SJCRH30 (cell line): Measurements from ENCODE around the gene ADCK1. TPM values are rescaled to one million over a fixed set of nuclear protein-coding genes. Genes with fewer than 3 reads are reported as not detected.

ENCODE experiments used
- DNase-seq, 2 experiments: peaks; one replicate each; pipeline ENCODE4 v3.0.0-alpha.2; 2015 to 2020
- H3K27ac ChIP-seq: fragments of 250-450 bp; sonication (Bioruptor Pico); 2 replicates; pipeline ENCODE4 v1.5.1; 2020; ENCODE audit warnings: mild to moderate bottlenecking, moderate library complexity
- H3K27me3 ChIP-seq: fragments of 250-450 bp; sonication (Bioruptor Pico); 2 replicates; pipeline ENCODE4 v1.5.1; 2020; ENCODE audit warnings: mild to moderate bottlenecking, moderate library complexity
- H3K36me3 ChIP-seq: fragments of 250-450 bp; sonication (Bioruptor Pico); 2 replicates; pipeline ENCODE4 v1.5.1; 2020; ENCODE audit warnings: mild to moderate bottlenecking, moderate library complexity
- H3K4me1 ChIP-seq: fragments of 250-450 bp; sonication (Bioruptor Pico); 2 replicates; pipeline ENCODE4 v1.5.1; 2020; ENCODE audit warnings: mild to moderate bottlenecking, moderate library complexity
- H3K4me3 ChIP-seq: fragments of 250-450 bp; sonication (Bioruptor Pico); 2 replicates; pipeline ENCODE4 v1.5.1; 2020; ENCODE audit warnings: mild to moderate bottlenecking, moderate library complexity
- H3K9me3 ChIP-seq: fragments of 250-450 bp; sonication (Bioruptor Pico); replicated peaks from 2 replicates; pipeline ENCODE4 v1.5.1; 2020; ENCODE audit warnings: mild to moderate bottlenecking, moderate library complexity
- total RNA-seq: library from RNA; depleted of rRNA; stranded (reverse); fragments of >200 nt; shearing (Covaris generic); gene quantifications from 2 replicates; pipeline ENCODE4 v1.2.3, GENCODE V29; 2014; rRNA removed

ADCK1 gene
- total RNA-seq, 1 experiment from 2014 or later: 1.5 TPM

- Histone ChIP-seq H3K4me3 (no peak overlapping the region), H3K27ac (no peak overlapping the region), H3K4me1 (0 out of 2 replicates have a peak, but pooled peaks cover 3% of the 10 kb centered on the region), H3K36me3 (no peaks in the 10 kb centered on the region), H3K9me3 (no peaks in the 10 kb centered on the region), H3K27me3 (no peaks in the 10 kb centered on the region)
- no peak for DNase-seq
These were observed 180.8 kb downstream of the ADCK1 start for GRCh38 chr14:77980475-77981321.

Other genes starting within 250 kb of the ADCK1 start
- gene SPTLC2, start 183.5 kb upstream of the ADCK1 start, total RNA-seq: 15.1 and 15.8 TPM in 2 replicates
- 12.8 and 14.8 TPM in 2 replicates for gene ALKBH1, start 92.1 kb upstream of the ADCK1 start, total RNA-seq
- 541 and 634 TPM in 2 replicates for gene SLIRP, start 92.0 kb upstream of the ADCK1 start, total RNA-seq
- gene SNW1, start 39.0 kb upstream of the ADCK1 start, total RNA-seq: 77.3 and 82.3 TPM in 2 replicates